HT-29 (cell line): ENCODE results near the gene PKHD1. TPM values are rescaled to one million over a fixed set of nuclear protein-coding genes. Genes with fewer than 3 reads are reported as not detected.
A peak's percentile ranks its signal among the peaks of the same experiment; 100 is the strongest.
"Not testable (repeated sequence)": the region's sequence is repeated elsewhere in the genome, so short reads cannot be mapped to it uniquely, and the experiment has no call there.

ENCODE experiments used
- DNase-seq: peaks from one replicate; pipeline ENCODE4 v3.0.0-alpha.2; 2015; ENCODE audit warnings: low spot score
- total RNA-seq: library from RNA; depleted of rRNA; stranded (reverse); fragments of >200 nt; shearing (Covaris generic); gene quantifications from 2 replicates; pipeline ENCODE4 v1.2.3, GENCODE V29; 2014

PKHD1 gene
- total RNA-seq, 1 experiment from 2014 or later = 0.10 TPM

- DNase-seq = no peak
These were observed 160.0 kb downstream of the PKHD1 start for GRCh38 chr6:51927450-51927849.

GRCh38 chr6:51926125-51926524 is 161.3 kb downstream of the PKHD1 start:
- DNase-seq = no peak

GRCh38 chr6:51922479-51922878 is 164.9 kb downstream of the PKHD1 start:
- DNase-seq = not testable (repeated sequence)

GRCh38 chr6:51918347-51918746 is 169.1 kb downstream of the PKHD1 start:
- DNase-seq = not testable (repeated sequence)

- DNase-seq = no peak
These were observed 172.3 kb downstream of the PKHD1 start for GRCh38 chr6:51915098-51915497.

GRCh38 chr6:51913265-51913664 is 174.1 kb downstream of the PKHD1 start:
- DNase-seq = no peak

GRCh38 chr6:51910851-51911250 is 176.6 kb downstream of the PKHD1 start:
- DNase-seq = no peak

- DNase-seq = no peak
These were observed 179.2 kb downstream of the PKHD1 start for GRCh38 chr6:51908243-51908642.

- DNase-seq = no peak
These were observed 185.3 kb downstream of the PKHD1 start for GRCh38 chr6:51901766-51902764.

- no peak for DNase-seq
These were observed 194.0 kb downstream of the PKHD1 start for GRCh38 chr6:51893366-51893765.

GRCh38 chr6:51892750-51893149 is 194.7 kb downstream of the PKHD1 start:
- no peak for DNase-seq

GRCh38 chr6:51892339-51892738 is 195.1 kb downstream of the PKHD1 start:
- no peak for DNase-seq

- DNase-seq = no peak
These were observed 195.6 kb downstream of the PKHD1 start for GRCh38 chr6:51891784-51892183.

GRCh38 chr6:51887859-51888258 is 199.6 kb downstream of the PKHD1 start:
- no peak for DNase-seq

- no peak for DNase-seq
These were observed 201.5 kb downstream of the PKHD1 start for GRCh38 chr6:51885957-51886356.

GRCh38 chr6:51868591-51869355 is 218.6 kb downstream of the PKHD1 start:
- DNase-seq = no peak

- no peak for DNase-seq
These were observed 220.5 kb downstream of the PKHD1 start for GRCh38 chr6:51866867-51867266.

GRCh38 chr6:51865996-51866395 is 221.4 kb downstream of the PKHD1 start:
- DNase-seq = no peak

GRCh38 chr6:51865176-51865575 is 222.2 kb downstream of the PKHD1 start:
- DNase-seq = no peak

- no peak for DNase-seq
These were observed 230.3 kb downstream of the PKHD1 start for GRCh38 chr6:51857134-51857533.

GRCh38 chr6:51856508-51856907 is 230.9 kb downstream of the PKHD1 start:
- DNase-seq = no peak

- DNase-seq = peak; percentile 89
These were observed 231.9 kb downstream of the PKHD1 start for GRCh38 chr6:51855310-51856082.
